Measurements from ENCODE around the gene NKD1.

GRCh38 chr16:50685462-50686063, 137.4 kb downstream of the NKD1 start:
- no peak for TF ChIP-seq CTCF (IDR thresholded peaks at IDR 0.05; ENCODE audit: low read depth, low read length)
- no peak for TF ChIP-seq EZH2phosphoT487 (IDR thresholded peaks at IDR 0.05; ENCODE audit: low read depth)
